Measurements from ENCODE around the gene SPSB4. TPM values are rescaled to one million over a fixed set of nuclear protein-coding genes. Genes with fewer than 3 reads are reported as not detected.

The SPSB4 gene
- total and polyA plus RNA-seq, 2 of the 8 experiments (the other 6 are each of a cell fraction or from before 2014, with no cell fraction given), result 15.1 to 17.2 TPM

DNA sequence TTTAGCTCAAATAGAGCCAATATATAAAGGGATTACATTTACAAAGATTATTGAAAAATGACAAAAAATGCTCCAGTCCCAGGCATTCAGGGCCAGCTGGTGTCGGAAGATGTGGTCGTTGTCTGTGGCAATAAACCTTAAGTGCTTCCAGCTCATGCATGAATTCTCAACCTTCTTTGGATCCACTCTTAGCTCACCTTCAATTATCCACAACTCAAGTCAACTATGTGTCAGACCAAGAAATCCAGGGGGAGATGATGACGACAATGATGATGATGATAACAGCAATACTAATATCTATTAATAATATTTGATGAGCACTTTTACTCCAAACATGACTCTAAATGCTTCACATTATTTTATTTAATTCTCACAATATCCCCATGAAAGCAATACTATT is 126.9 kb downstream of the SPSB4 start (continued):
- no peak for TF ChIP-seq CHD7 (IDR thresholded peaks at IDR 0.05; ENCODE audit: insufficient replicate concordance, low read length)
- no peak for TF ChIP-seq FOSL1 (IDR thresholded peaks at IDR 0.05; ENCODE audit: insufficient read depth, low read depth, low read length)
- no peak for TF ChIP-seq E2F6 (IDR thresholded peaks at IDR 0.05)
- no peak for TF ChIP-seq KDM5A (IDR thresholded peaks at IDR 0.05; ENCODE audit: low read length)
- TF ChIP-seq RBBP5 (IDR thresholded peaks at IDR 0.05; ENCODE audit: borderline replicate concordance, low read depth, low read length), result no peak
- no peak for TF ChIP-seq BACH1 (IDR thresholded peaks at IDR 0.05; ENCODE audit: low read length)
- TF ChIP-seq POLR2A (IDR thresholded peaks at IDR 0.05; ENCODE audit: control extremely low read depth in 1 of 2, low read depth in 2 of 2, low read length in 2 of 2), result no peak
- TF ChIP-seq POU5F1 (IDR thresholded peaks at IDR 0.05; ENCODE audit: low read depth, low read length), result no peak
- no peak for TF ChIP-seq EZH2 (IDR thresholded peaks at IDR 0.05; ENCODE audit: low read depth, low read length, severe bottlenecking)
- TF ChIP-seq NANOG (IDR thresholded peaks at IDR 0.05; ENCODE audit: insufficient read depth, low read depth, low read length, poor library complexity, severe bottlenecking), result no peak

Measured in H1 (cell line).